Spleen (tissue), 11 donors: ENCODE results near the gene MOB3A. TPM values are rescaled to one million over a fixed set of nuclear protein-coding genes. Genes with fewer than 3 reads are reported as not detected.
"Not testable (repeated sequence)": the region's sequence is repeated elsewhere in the genome, so short reads cannot be mapped to it uniquely, and the experiment has no call there.

Source experiments
- DNase-seq: peaks from one replicate; pipeline ENCODE4 v3.0.0-alpha.2; 2020
- H3K27ac ChIP-seq, 8 donors: fragments of 200-600 bp; sonication (generic) in 7 of 8; 1 replicate in 4 of 8; 2 replicates in 4 of 8; pipeline versions ENCODE4 v1.5.0 to v1.8.0; 2016 to 2021; ENCODE audit warnings: inconsistent platforms in 4 of 8, mild to moderate bottlenecking in 4 of 8, moderate library complexity in 1 of 8
- H3K27me3 ChIP-seq, 7 donors: fragments of 200-600 bp; sonication (generic) in 6 of 7; replicated peaks in 1 of 7; 1 replicate in 4 of 7; 2 replicates in 3 of 7; pipeline versions ENCODE4 v1.5.0 to v1.8.0; 2016 to 2021; ENCODE audit warnings: inconsistent platforms in 3 of 7, mild to moderate bottlenecking in 1 of 7
- H3K36me3 ChIP-seq, 6 donors: fragments of 200-600 bp; sonication (generic) in 5 of 6; 1 replicate in 4 of 6; 2 replicates in 2 of 6; pipeline versions ENCODE4 v1.5.0 to v1.8.0; 2016 to 2021; ENCODE audit warnings: inconsistent platforms in 2 of 6
- H3K4me1 ChIP-seq, 6 donors: fragments of 200-600 bp; sonication (generic) in 5 of 6; 1 replicate in 3 of 6; 2 replicates in 3 of 6; pipeline versions ENCODE4 v1.5.0 to v1.8.0; 2016 to 2021; ENCODE audit warnings: inconsistent platforms in 3 of 6
- H3K4me3 ChIP-seq, 8 donors: fragments of 200-600 bp; sonication (generic) in 7 of 8; 1 replicate in 4 of 8; 2 replicates in 4 of 8; pipeline versions ENCODE4 v1.5.0 to v1.8.0; 2016 to 2021; ENCODE audit warnings: inconsistent platforms in 4 of 8, mild to moderate bottlenecking in 4 of 8, moderate library complexity in 2 of 8
- H3K9me3 ChIP-seq, 8 donors: fragments of 200-600 bp; sonication (generic) in 7 of 8; 1 replicate in 4 of 8; 2 replicates in 4 of 8; pipeline versions ENCODE4 v1.5.0 to v1.8.0; 2016 to 2021; ENCODE audit warnings: inconsistent platforms in 4 of 8
- POLR2A ChIP-seq, 3 donors: fragments of 450-650 bp; IDR thresholded peaks; one replicate each; pipeline ENCODE4 v1.5.1; 2017; ENCODE audit warnings: antibody characterized with exemption in 3 of 3, mild to moderate bottlenecking in 1 of 3
- POLR2AphosphoS5 ChIP-seq, 3 donors: sonication (generic); formaldehyde crosslinking; IDR thresholded peaks; one replicate each; pipeline ENCODE4 v1.5.1; 2017; ENCODE audit warnings: antibody characterized with exemption in 3 of 3
- WGBS, 5 donors: extraction: QIAGEN DNeasy Blood & Tissue Kit in 3 of 5; methylation state at CpG; one replicate each; pipeline versions ENCODE4 v1.1.5 to v1.1.7; 2013 to 2018; 5-methylcytosine and 5-hydroxymethylcytosine counted together
- intact Hi-C: fragments of 100-400 bp; cut with DNase I; formaldehyde crosslinking; loops from one replicate; pipeline ENCODE4 v1.15.0; 2023; ENCODE audit warnings: low total_unique reads
- polyA plus RNA-seq, 3 donors: library from polyadenylated mRNA; stranded (reverse); fragments of 200-250 nt; gene quantifications; one replicate each; pipeline ENCODE4 v1.2.1, GENCODE V29; 2013
- total RNA-seq, 7 donors: library from RNA; depleted of rRNA in 3 of 7; stranded (reverse); fragments of >200 nt in 3 of 7; fragmentation: NEBNext Ultra II Directional in 4 of 7; extraction: Animal tissue kit (Norgen Biotek cat#: 25700) in 4 of 7; gene quantifications; one replicate each; pipeline versions ENCODE4 v1.1.0 to v1.2.1, GENCODE V29; 2016 to 2021
- TF ChIP-seq, protein P1 (sequence below), 11 experiments: fragments of 200-600 bp in 7 of 11; fragments of 450-650 bp in 4 of 11; sonication (generic) in 4 of 11; IDR thresholded peaks in 8 of 11; conservative IDR thresholded peaks in 3 of 11; 1 replicate in 7 of 11; 2 replicates in 4 of 11; pipeline versions ENCODE4 v1.4.0 to v1.8.0; 2016 to 2021; ENCODE audit warnings: antibody characterized with exemption in 11 of 11, inconsistent platforms in 4 of 11, mild to moderate bottlenecking in 1 of 11
- donor health status: healthy with polysubstance abuse.
- donor health status: DM: no; HTN: no; CAD: no; lungs with moderate emphysema.
- donor health status: DM: no; HTN: no; CAD: no.
- donor health status: Bipolar disorder and iron deficiency.
- donor health status: healthy.
- donor health status: DM: no; HTN: no; CAD: no.
- donor health status: DM: yes; HTN: yes; CAD: no.

Gene MOB3A
- total and polyA plus RNA-seq, 10 donors = 24.2 to 161 (median 103) TPM

DNA sequence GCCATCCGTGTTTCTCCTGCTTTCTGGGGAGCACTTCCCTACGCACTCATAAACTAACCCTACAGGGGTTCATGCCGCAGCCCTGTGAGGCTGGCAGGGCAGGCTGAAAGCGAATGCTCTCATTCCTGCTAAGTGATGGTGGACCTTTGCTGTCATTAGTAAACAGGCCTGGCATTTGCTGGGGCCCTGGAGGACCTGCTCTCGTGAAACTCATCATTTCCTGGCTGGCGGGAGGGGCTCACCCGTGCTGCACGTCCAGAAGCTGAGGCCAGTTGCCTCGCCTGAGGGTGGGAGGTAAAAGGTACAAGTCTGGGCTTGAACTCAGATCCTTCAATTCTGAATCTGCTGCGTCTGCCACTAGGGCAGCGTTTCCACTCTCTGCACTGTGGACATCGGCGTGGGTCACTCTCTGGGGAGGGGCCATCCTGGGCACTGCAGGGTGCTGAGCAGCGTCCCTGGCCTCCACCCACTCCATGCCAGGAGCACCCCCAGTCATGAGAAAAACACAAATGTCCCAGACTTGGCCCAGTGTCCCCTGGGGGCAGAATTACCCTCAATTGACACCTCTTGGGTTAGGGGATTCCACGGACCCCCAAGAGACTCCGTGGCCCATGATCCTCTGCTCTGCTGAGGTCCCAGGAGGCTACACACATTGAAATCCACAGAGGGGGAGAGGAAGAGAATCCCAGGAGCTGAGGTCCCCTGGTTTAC lies 7.0 kb downstream of the MOB3A start:
- Histone ChIP-seq H3K4me3 (peak overlapping the region in 3 of 8 donors; percentile 3 to 58 (median 30)), H3K27me3 (no peaks in the 10 kb centered on the region), H3K4me1 (peaks cover 73 to 100% (median 92%) of the 10 kb centered on the region in 6 donors), H3K9me3 (no peaks in the 10 kb centered on the region), H3K36me3 (peaks cover 0 to 38% (median 3%) of the 10 kb centered on the region in 6 donors), H3K27ac (peak overlapping the region; percentile 27 to 98 (median 95))
- WGBS, 5 donors = 48 to 58% (median 54%) methylated on average over 14 to 16 of the region's 16 CpGs
- DNase-seq = no peak
- peak; percentile 37 to 61 (median 57) for TF ChIP-seq POLR2AphosphoS5 (IDR thresholded peaks at IDR 0.05)
- no peak for TF ChIP-seq POLR2A (IDR thresholded peaks at IDR 0.05)
- intact Hi-C loops = no loop called here

DNA sequence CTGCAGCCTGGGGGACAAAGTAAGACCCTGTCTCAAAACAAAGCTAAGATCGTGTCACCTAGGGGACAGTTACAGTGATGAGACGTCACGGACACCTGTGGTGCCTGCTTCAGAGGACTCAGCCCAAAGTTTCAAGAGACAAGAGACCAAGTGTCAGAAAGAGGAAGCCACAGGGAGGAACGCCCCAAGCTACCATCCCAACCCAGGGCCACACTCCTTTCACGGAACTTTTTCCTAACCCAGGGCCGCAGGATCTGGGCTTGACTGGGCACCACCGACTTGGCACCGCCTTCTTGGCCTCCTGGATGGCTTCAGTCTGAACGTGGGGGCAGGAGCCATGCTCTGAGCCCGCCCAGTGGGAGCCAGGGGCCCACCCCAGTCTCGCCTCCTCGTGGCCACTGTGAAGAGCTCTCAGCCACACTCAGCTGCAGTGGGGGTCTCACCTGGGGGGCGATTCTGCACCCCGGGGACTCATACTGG lies 8.5 kb downstream of the MOB3A start:
- Histone ChIP-seq H3K27ac (peak overlapping the region; percentile 83 to 98 (median 95)), H3K36me3 (peaks cover 0 to 39% (median under 1%) of the 10 kb centered on the region in 6 donors), H3K4me3 (peak overlapping the region in 2 of 8 donors; percentile 11 to 93), H3K4me1 (peaks cover 66 to 100% (median 88%) of the 10 kb centered on the region in 6 donors), H3K27me3 (no peaks in the 10 kb centered on the region), H3K9me3 (no peaks in the 10 kb centered on the region)
- peak; percentile 88 for DNase-seq
- TF ChIP-seq POLR2A (IDR thresholded peaks at IDR 0.05) (no peak), POLR2AphosphoS5 (IDR thresholded peaks at IDR 0.05) (peak; percentile 71 to 83 (median 71))
- TF ChIP-seq, protein P1, sequence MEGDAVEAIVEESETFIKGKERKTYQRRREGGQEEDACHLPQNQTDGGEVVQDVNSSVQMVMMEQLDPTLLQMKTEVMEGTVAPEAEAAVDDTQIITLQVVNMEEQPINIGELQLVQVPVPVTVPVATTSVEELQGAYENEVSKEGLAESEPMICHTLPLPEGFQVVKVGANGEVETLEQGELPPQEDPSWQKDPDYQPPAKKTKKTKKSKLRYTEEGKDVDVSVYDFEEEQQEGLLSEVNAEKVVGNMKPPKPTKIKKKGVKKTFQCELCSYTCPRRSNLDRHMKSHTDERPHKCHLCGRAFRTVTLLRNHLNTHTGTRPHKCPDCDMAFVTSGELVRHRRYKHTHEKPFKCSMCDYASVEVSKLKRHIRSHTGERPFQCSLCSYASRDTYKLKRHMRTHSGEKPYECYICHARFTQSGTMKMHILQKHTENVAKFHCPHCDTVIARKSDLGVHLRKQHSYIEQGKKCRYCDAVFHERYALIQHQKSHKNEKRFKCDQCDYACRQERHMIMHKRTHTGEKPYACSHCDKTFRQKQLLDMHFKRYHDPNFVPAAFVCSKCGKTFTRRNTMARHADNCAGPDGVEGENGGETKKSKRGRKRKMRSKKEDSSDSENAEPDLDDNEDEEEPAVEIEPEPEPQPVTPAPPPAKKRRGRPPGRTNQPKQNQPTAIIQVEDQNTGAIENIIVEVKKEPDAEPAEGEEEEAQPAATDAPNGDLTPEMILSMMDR (IDR thresholded peaks at IDR 0.05 in 8 of 11, conservative IDR thresholded peaks at IDR 0.05 in 3 of 11) = peak in 2 of 11 experiments; percentile 9 to 11
- 32 to 50% (median 39%) methylated on average over 8 to 14 of the region's 14 CpGs for WGBS, 5 donors
- intact Hi-C loops = no loop called here

DNA sequence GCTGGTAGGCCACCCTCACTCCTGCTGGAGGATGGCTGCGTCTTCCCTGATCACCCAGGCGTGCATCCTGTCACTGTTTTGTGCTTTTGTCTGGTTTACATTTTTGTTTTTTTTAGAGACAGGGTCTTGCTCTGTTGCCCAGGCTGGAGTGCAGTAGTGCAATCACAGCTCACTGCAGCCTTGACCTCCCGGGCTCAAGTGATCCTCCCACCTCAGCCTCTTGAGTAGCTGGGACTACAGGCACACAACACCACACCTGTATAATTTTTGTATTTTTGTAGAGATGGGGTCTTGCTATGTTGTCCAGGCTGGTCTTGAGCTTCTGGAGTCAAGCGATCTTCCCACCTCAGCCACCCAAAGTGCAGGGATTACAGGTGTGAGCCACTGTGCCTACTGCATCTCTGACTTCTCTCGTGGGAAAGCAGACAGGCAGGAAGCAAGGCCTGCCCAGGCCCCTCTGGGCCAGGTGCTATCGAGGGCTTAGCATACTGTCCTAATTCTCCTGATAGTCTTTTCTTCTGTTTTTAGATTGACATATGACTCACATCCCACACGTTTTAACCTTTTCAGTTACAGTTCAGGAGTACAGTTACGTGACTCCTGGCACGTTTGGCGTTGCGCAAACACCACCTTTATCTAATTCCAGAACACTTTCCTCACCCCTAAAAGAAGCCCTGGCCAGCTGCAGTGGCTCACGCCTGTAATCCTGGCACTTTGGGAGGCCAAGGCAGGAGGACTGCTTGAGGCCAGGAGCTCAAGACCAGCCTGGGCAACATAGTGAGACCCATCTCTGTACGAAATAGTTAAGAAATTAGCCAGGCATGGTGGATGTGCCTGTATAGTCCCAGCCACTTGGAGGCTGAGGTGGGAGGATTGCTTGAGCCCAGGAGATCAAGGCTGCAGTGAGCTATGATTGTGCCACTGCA lies 9.2 kb downstream of the MOB3A start:
- Histone ChIP-seq H3K4me3 (peak overlapping the region in 2 of 8 donors; percentile 11 to 93), H3K36me3 (peaks cover 0 to 39% (median 0%) of the 10 kb centered on the region in 6 donors), H3K27ac (peak overlapping the region; percentile 83 to 98 (median 95)), H3K4me1 (peaks cover 66 to 100% (median 88%) of the 10 kb centered on the region in 6 donors)
- H3K9me3 ChIP-seq, DNase-seq, H3K27me3 ChIP-seq, intact Hi-C loops: not testable (repeated sequence)
- WGBS, 5 donors = 43 to 55% (median 47%) methylated on average over 13 of the region's 13 CpGs
- peak in 1 of 3 donors; percentile 76 for TF ChIP-seq POLR2AphosphoS5 (IDR thresholded peaks at IDR 0.05)

DNA sequence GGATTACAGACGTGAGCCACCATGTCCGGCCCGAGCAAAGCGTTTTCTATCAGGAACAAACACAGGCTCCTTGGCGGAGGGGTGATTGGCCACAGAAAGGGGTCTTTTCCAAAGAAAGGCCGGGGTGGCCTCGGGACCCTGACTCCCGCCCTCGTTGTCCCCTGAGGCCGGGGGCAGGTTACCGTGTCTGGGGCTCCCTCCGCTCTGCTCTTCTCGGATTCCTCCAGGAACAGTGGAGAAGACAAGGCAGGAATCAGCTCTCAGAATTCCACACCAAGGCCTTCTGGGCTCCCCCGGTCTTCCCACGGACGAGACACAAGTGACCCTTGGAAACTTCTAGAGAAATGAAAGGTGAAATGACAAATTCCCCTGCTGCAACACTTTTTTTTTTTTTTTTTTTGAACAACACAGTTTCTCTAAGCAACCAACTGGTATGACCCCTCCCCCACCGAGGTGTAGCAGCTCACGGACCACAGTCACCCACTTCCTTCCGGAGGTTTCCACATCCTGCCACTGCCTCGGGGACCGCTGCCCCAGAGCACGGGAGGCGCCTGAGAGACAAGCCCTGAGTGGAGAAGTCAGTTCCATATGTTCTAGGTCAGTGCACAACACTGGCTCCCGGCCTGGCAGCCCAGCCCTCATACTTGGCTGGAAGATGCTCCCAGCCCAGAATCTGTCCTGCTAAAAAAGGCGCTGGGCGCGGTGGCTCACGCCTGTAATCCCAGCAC lies 11.0 kb downstream of the MOB3A start:
- H3K27ac ChIP-seq = peak overlapping the region; percentile 83 to 98 (median 95)
- TF ChIP-seq, protein P1 (IDR thresholded peaks at IDR 0.05 in 8 of 11, conservative IDR thresholded peaks at IDR 0.05 in 3 of 11) = peak in 2 of 11 experiments; percentile 10 to 18
- TF ChIP-seq POLR2AphosphoS5 (IDR thresholded peaks at IDR 0.05) = peak; percentile 92 to 97 (median 95)
- TF ChIP-seq POLR2A (IDR thresholded peaks at IDR 0.05) = no peak
- WGBS, 5 donors = 15 to 31% (median 17%) methylated on average over 23 to 28 of the region's 28 CpGs
- intact Hi-C loops = no loop called here
- peaks cover 0 to 50% (median 13%) of the 10 kb centered on the region in 6 donors for H3K36me3 ChIP-seq
- peak overlapping the region; percentile 58 to 93 (median 72) for H3K4me3 ChIP-seq
- peak; percentile 97 for DNase-seq
- peaks cover 59 to 100% (median 88%) of the 10 kb centered on the region in 6 donors for H3K4me1 ChIP-seq
- no peaks in the 10 kb centered on the region for H3K27me3 ChIP-seq
- H3K9me3 ChIP-seq = no peaks in the 10 kb centered on the region
